ENCODE measurements around the gene SPTBN4.

Gene SPTBN4

GRCh38 chr19:40553885-40554857 is 87.4 kb downstream of the SPTBN4 start:
- Histone ChIP-seq H3K36me3 (ENCODE audit: insufficient read depth, low read length) (no peaks in the 10 kb centered on the region), H3F3A (ENCODE audit: low read depth) (no peaks in the 10 kb centered on the region), H3K4me2 (ENCODE audit: low read depth, low read length, poor library complexity, severe bottlenecking) (no peak overlapping the region), H3K4me3 (ENCODE audit: low read length, poor library complexity, severe bottlenecking) (no peak overlapping the region), H3K9me2 (replicated peaks; ENCODE audit: low read depth, low read length) (no peaks in the 10 kb centered on the region), H3K4me1 (ENCODE audit: insufficient read depth, low read length, poor library complexity, severe bottlenecking) (peaks cover 4% of the 10 kb centered on the region), H3K27me3 (ENCODE audit: insufficient read depth, low read length, poor library complexity, severe bottlenecking) (no peaks in the 10 kb centered on the region), H3K79me2 (ENCODE audit: insufficient read depth, low read length) (no peaks in the 10 kb centered on the region), H3K9me3 (ENCODE audit: insufficient read depth, low read depth, low read length) (no peaks in the 10 kb centered on the region), H2AFZ (ENCODE audit: low read length) (no peak overlapping the region), H4K20me1 (ENCODE audit: insufficient read depth, low read length, poor library complexity, severe bottlenecking) (no peaks in the 10 kb centered on the region), H3K9ac (ENCODE audit: low read depth, low read length, poor library complexity, severe bottlenecking) (no peak overlapping the region)
- TF ChIP-seq CTCF (conservative IDR thresholded peaks at IDR 0.05; ENCODE audit: low read length), result no peak
- no peak for TF ChIP-seq EZH2phosphoT487 (IDR thresholded peaks at IDR 0.05; ENCODE audit: borderline replicate concordance)

- H3K4me3 ChIP-seq (ENCODE audit: low read length, poor library complexity, severe bottlenecking), result no peak overlapping the region
- H3K9me2 ChIP-seq (replicated peaks; ENCODE audit: low read depth, low read length), result no peaks in the 10 kb centered on the region
- no peaks in the 10 kb centered on the region for H3K27me3 ChIP-seq (ENCODE audit: insufficient read depth, low read length, poor library complexity, severe bottlenecking)
- no peaks in the 10 kb centered on the region for H3K36me3 ChIP-seq (ENCODE audit: insufficient read depth, low read length)
- no peak overlapping the region for H3K4me2 ChIP-seq (ENCODE audit: low read depth, low read length, poor library complexity, severe bottlenecking)
- TF ChIP-seq CTCF (conservative IDR thresholded peaks at IDR 0.05; ENCODE audit: low read length) (no peak), EZH2phosphoT487 (IDR thresholded peaks at IDR 0.05; ENCODE audit: borderline replicate concordance) (no peak)
- no peaks in the 10 kb centered on the region for H3K9me3 ChIP-seq (ENCODE audit: insufficient read depth, low read depth, low read length)
- H3F3A ChIP-seq (ENCODE audit: low read depth), result no peaks in the 10 kb centered on the region
- no peaks in the 10 kb centered on the region for H3K79me2 ChIP-seq (ENCODE audit: insufficient read depth, low read length)
- H4K20me1 ChIP-seq (ENCODE audit: insufficient read depth, low read length, poor library complexity, severe bottlenecking), result no peaks in the 10 kb centered on the region
- H3K4me1 ChIP-seq (ENCODE audit: insufficient read depth, low read length, poor library complexity, severe bottlenecking), result no peaks in the 10 kb centered on the region
- no peak overlapping the region for H3K9ac ChIP-seq (ENCODE audit: low read depth, low read length, poor library complexity, severe bottlenecking)
- H2AFZ ChIP-seq (ENCODE audit: low read length), result no peak overlapping the region
Observed at GRCh38 chr19:40555978-40556689, 89.3 kb downstream of the SPTBN4 start.

- Histone ChIP-seq H4K20me1 (ENCODE audit: insufficient read depth, low read length, poor library complexity, severe bottlenecking) (no peaks in the 10 kb centered on the region), H3K27me3 (ENCODE audit: insufficient read depth, low read length, poor library complexity, severe bottlenecking) (no peaks in the 10 kb centered on the region), H3F3A (ENCODE audit: low read depth) (no peaks in the 10 kb centered on the region), H3K4me1 (ENCODE audit: insufficient read depth, low read length, poor library complexity, severe bottlenecking) (peaks cover 4% of the 10 kb centered on the region), H3K9me3 (ENCODE audit: insufficient read depth, low read depth, low read length) (no peaks in the 10 kb centered on the region), H3K9ac (ENCODE audit: low read depth, low read length, poor library complexity, severe bottlenecking) (no peak overlapping the region), H3K36me3 (ENCODE audit: insufficient read depth, low read length) (no peaks in the 10 kb centered on the region), H3K9me2 (replicated peaks; ENCODE audit: low read depth, low read length) (no peaks in the 10 kb centered on the region), H3K4me2 (ENCODE audit: low read depth, low read length, poor library complexity, severe bottlenecking) (no peak overlapping the region), H3K79me2 (ENCODE audit: insufficient read depth, low read length) (no peaks in the 10 kb centered on the region), H2AFZ (ENCODE audit: low read length) (no peak overlapping the region), H3K4me3 (ENCODE audit: low read length, poor library complexity, severe bottlenecking) (no peak overlapping the region)
- TF ChIP-seq CTCF (conservative IDR thresholded peaks at IDR 0.05; ENCODE audit: low read length), result no peak
Observed at GRCh38 chr19:40556953-40557530, 90.2 kb downstream of the SPTBN4 start.

Data from Loucy (cell line).